Neural crest cell (in vitro differentiated cells): ENCODE data around the gene SLC28A3. TPM values are rescaled to one million over a fixed set of nuclear protein-coding genes. Genes with fewer than 3 reads are reported as not detected.

Experiments used
- DNase-seq: peaks from one replicate; pipeline ENCODE4 v3.0.0; 2021; ENCODE audit warnings: low read depth, mixed read lengths, low spot score
- H3K27ac Mint-ChIP-seq: one replicate; pipeline ENCODE4 v1.8.0; 2021; ENCODE audit warnings: mild to moderate bottlenecking, mixed read lengths; ENCODE audit not compliant: unreplicated experiment
- H3K27me3 Mint-ChIP-seq: 2 replicates; pipeline ENCODE4 v1.8.0; 2021; ENCODE audit warnings: low read depth, mild to moderate bottlenecking, mixed read lengths
- H3K36me3 Mint-ChIP-seq: 2 replicates; pipeline ENCODE4 v1.8.0; 2021; ENCODE audit warnings: low read depth, mild to moderate bottlenecking, mixed read lengths
- H3K4me1 Mint-ChIP-seq: 2 replicates; pipeline ENCODE4 v1.8.0; 2021; ENCODE audit warnings: mixed read lengths
- H3K4me3 Mint-ChIP-seq: one replicate; pipeline ENCODE4 v1.8.0; 2021; ENCODE audit warnings: mild to moderate bottlenecking, mixed read lengths
- H3K9me3 Mint-ChIP-seq: 2 replicates; pipeline ENCODE4 v1.8.0; 2021; ENCODE audit warnings: mixed read lengths
- CTCF ChIP-seq: fragments of 200-600 bp; sonication (generic); conservative IDR thresholded peaks from 2 replicates; pipeline ENCODE4 v1.5.0; 2021; ENCODE audit warnings: antibody characterized with exemption, mild to moderate bottlenecking
- total RNA-seq: library from RNA; stranded (reverse); gene quantifications from 2 replicates; pipeline ENCODE4 v1.2.1, GENCODE V29; 2021

The SLC28A3 gene
- total RNA-seq, 1 donor from 2014 or later: not detected

DNA sequence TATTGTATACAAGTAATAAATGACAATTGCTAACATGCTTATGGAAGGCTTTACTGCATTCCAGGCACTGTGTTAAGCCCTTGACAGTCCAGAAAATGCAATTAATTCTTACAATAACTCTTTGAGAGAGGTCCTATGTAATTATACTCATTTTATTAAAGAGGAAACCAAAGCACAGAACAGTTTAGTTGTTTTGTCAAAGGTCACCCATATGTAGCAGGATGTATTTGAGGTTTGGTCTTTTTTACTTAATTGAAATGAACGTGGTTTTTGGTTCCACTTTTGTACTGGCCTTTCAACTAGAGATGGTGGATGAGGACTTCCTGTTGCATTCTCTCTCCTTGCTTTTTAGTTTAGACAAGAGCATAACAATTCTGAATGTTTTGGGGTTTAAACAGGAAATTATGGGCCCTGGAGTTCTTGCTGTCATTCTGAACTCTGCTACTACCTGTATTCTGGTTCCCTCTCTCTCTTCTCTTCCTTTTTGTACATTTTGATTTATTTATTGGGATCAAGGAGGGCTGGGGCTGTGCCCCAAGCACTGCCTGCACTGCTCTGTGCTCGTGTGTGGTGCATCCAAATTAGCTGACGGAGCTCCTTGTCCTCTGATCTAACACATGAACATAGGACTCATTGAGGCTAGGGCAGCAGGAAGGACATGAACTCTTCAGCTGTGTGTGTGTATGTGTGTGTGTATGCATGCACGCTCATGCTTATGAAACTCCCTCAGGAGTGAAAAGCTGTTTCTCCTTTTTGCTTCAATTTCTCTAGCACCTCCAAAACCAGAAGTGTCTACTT lies 47.4 kb downstream of the SLC28A3 start:
- peaks cover 3% of the 10 kb centered on the region for H3K9me3 Mint-ChIP-seq
- H3K4me1 Mint-ChIP-seq: peaks cover 11% of the 10 kb centered on the region
- no peaks in the 10 kb centered on the region for H3K27me3 Mint-ChIP-seq
- TF ChIP-seq CTCF: no peak
- no peak for DNase-seq
- no peak overlapping the region for H3K27ac Mint-ChIP-seq
- H3K36me3 Mint-ChIP-seq: no peaks in the 10 kb centered on the region
- H3K4me3 Mint-ChIP-seq: no peak overlapping the region

GRCh38 chr9:84285381-84285780 lies 55.2 kb downstream of the SLC28A3 start:
- Mint-ChIP-seq H3K4me1 (no peaks in the 10 kb centered on the region), H3K27me3 (peaks cover 11% of the 10 kb centered on the region), H3K9me3 (no peaks in the 10 kb centered on the region), H3K36me3 (no peaks in the 10 kb centered on the region), H3K4me3 (no peak overlapping the region), H3K27ac (no peak overlapping the region)
- no peak for TF ChIP-seq CTCF
- no peak for DNase-seq

GRCh38 chr9:84283946-84284345 lies 56.6 kb downstream of the SLC28A3 start:
- DNase-seq: no peak
- H3K4me3 Mint-ChIP-seq: no peak overlapping the region
- no peak overlapping the region for H3K27ac Mint-ChIP-seq
- H3K27me3 Mint-ChIP-seq: peaks cover 11% of the 10 kb centered on the region
- TF ChIP-seq CTCF: no peak
- H3K4me1 Mint-ChIP-seq: no peaks in the 10 kb centered on the region
- H3K9me3 Mint-ChIP-seq: no peaks in the 10 kb centered on the region
- H3K36me3 Mint-ChIP-seq: no peaks in the 10 kb centered on the region

DNA sequence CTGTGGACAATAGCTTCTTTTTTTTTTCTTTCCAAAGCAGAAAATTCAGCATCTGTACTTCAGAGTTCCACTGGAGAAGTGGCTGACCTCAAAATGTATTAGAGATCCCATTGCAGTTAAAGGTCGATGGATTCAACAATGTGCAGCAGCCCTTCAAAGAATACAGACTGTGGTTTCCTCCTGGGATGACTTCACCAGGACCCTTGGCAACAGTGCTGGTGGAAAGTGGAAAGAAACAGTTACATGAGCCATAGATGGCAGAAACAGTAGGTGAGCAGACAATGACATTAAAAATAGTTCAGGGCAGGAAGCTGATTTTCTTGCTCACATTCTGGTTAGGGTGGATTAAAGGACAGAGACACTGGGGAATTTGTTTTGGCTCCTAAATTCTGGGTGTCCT lies 62.4 kb downstream of the SLC28A3 start:
- no peak for TF ChIP-seq CTCF
- Mint-ChIP-seq H3K27ac (no peak overlapping the region), H3K4me1 (peaks cover 9% of the 10 kb centered on the region), H3K36me3 (no peaks in the 10 kb centered on the region), H3K9me3 (no peaks in the 10 kb centered on the region), H3K4me3 (no peak overlapping the region), H3K27me3 (peaks cover 9% of the 10 kb centered on the region)
- DNase-seq: no peak

- peaks cover 14% of the 10 kb centered on the region for H3K27me3 Mint-ChIP-seq
- TF ChIP-seq CTCF: no peak
- peaks cover 9% of the 10 kb centered on the region for H3K4me1 Mint-ChIP-seq
- no peaks in the 10 kb centered on the region for H3K9me3 Mint-ChIP-seq
- H3K27ac Mint-ChIP-seq: no peak overlapping the region
- no peak overlapping the region for H3K4me3 Mint-ChIP-seq
- no peaks in the 10 kb centered on the region for H3K36me3 Mint-ChIP-seq
- no peak for DNase-seq
Observed at GRCh38 chr9:84277646-84278045, 62.9 kb downstream of the SLC28A3 start.
